H54 (cell line): ENCODE measurements around the gene RUSC2.
A peak's percentile ranks its signal among the peaks of the same experiment; 100 is the strongest.
"Not testable (repeated sequence)": the region's sequence is repeated elsewhere in the genome, so short reads cannot be mapped to it uniquely, and the experiment has no call there.

Source experiments
- DNase-seq: peaks from one replicate; pipeline ENCODE4 v3.0.0; 2011; ENCODE audit warnings: low spot score, mixed read lengths; ENCODE audit not compliant: insufficient read length
- FAIRE-seq: peaks from 3 replicates; lab custom pipeline; 2011; peaks lifted over from hg19 to GRCh38; lab: Jason Lieb, UNC
- POLR2A ChIP-seq: IDR thresholded peaks from 2 replicates; pipeline ENCODE4 v1.6.1; 2011; ENCODE audit warnings: low read depth, mild to moderate bottlenecking, low read length

RUSC2 gene

GRCh38 chr9:35487081-35487480, 2.8 kb upstream of the RUSC2 start:
- no peak for TF ChIP-seq POLR2A
- DNase-seq: no peak
- FAIRE-seq: no peak

GRCh38 chr9:35488021-35488420, 1.9 kb upstream of the RUSC2 start:
- FAIRE-seq (no peak), DNase-seq (no peak)
- no peak for TF ChIP-seq POLR2A

- TF ChIP-seq POLR2A: no peak
- DNase-seq: no peak
- FAIRE-seq: no peak
These were observed 1.2 kb upstream of the RUSC2 start for GRCh38 chr9:35488566-35489312.

GRCh38 chr9:35490155-35490909, 421 bp downstream of the RUSC2 start:
- no peak for TF ChIP-seq POLR2A
- no peak for FAIRE-seq
- DNase-seq: no peak

GRCh38 chr9:35490910-35491465, 1.1 kb downstream of the RUSC2 start:
- no peak for DNase-seq
- TF ChIP-seq POLR2A: no peak
- FAIRE-seq: no peak

GRCh38 chr9:35493119-35493518, 3.2 kb downstream of the RUSC2 start:
- DNase-seq, FAIRE-seq: not testable (repeated sequence)

- FAIRE-seq (no peak), DNase-seq (no peak)
- no peak for TF ChIP-seq POLR2A
These were observed 6.1 kb downstream of the RUSC2 start for GRCh38 chr9:35495984-35496383.

GRCh38 chr9:35498245-35498644, 8.3 kb downstream of the RUSC2 start:
- not testable (repeated sequence) for FAIRE-seq, DNase-seq

GRCh38 chr9:35499029-35499700, 9.3 kb downstream of the RUSC2 start:
- no peak for FAIRE-seq
- TF ChIP-seq POLR2A: no peak
- DNase-seq: no peak

GRCh38 chr9:35499701-35500030, 9.8 kb downstream of the RUSC2 start:
- TF ChIP-seq POLR2A: no peak
- FAIRE-seq (no peak), DNase-seq (no peak)

GRCh38 chr9:35500130-35500748, 10.3 kb downstream of the RUSC2 start:
- DNase-seq (no peak), FAIRE-seq (no peak)
- TF ChIP-seq POLR2A: no peak

- DNase-seq (no peak), FAIRE-seq (no peak)
- TF ChIP-seq POLR2A: no peak
These were observed 12.0 kb downstream of the RUSC2 start for GRCh38 chr9:35501946-35502345.

- no peak for TF ChIP-seq POLR2A
- no peak for DNase-seq
- no peak for FAIRE-seq
These were observed 16.4 kb downstream of the RUSC2 start for GRCh38 chr9:35506359-35506758.

- DNase-seq: no peak
- FAIRE-seq: peak; percentile 61
- no peak for TF ChIP-seq POLR2A
These were observed 18.2 kb downstream of the RUSC2 start for GRCh38 chr9:35508069-35508468.
